Tibial artery (tissue), 4 donors: ENCODE measurements around the gene OPCML.

ENCODE experiments used
- DNase-seq, 2 donors: peaks; one replicate each; pipeline ENCODE4 v3.0.0-alpha.2; 2019
- H3K27ac ChIP-seq, 2 donors: fragments of 200-600 bp; sonication (generic) in 1 of 2; 1 replicate in 1 of 2; 2 replicates in 1 of 2; pipeline ENCODE4 v1.5.1; 2018 to 2019; ENCODE audit warnings: mild to moderate bottlenecking in 1 of 2
- H3K27me3 ChIP-seq, 2 donors: fragments of 200-600 bp; sonication (generic) in 1 of 2; one replicate each; pipeline versions ENCODE4 v1.5.1 to v1.6.0; 2016 to 2019
- H3K36me3 ChIP-seq, 3 donors: fragments of 200-600 bp; sonication (generic) in 2 of 3; one replicate each; pipeline ENCODE4 v1.5.1; 2016 to 2019; ENCODE audit warnings: mild to moderate bottlenecking in 2 of 3
- H3K4me1 ChIP-seq, 4 donors: fragments of 200-600 bp; sonication (generic) in 2 of 4; 1 replicate in 3 of 4; 2 replicates in 1 of 4; pipeline ENCODE4 v1.5.1; 2016 to 2019
- H3K4me3 ChIP-seq, 2 donors: fragments of 200-600 bp; sonication (generic) in 1 of 2; 1 replicate in 1 of 2; 2 replicates in 1 of 2; pipeline ENCODE4 v1.5.1; 2018 to 2019; ENCODE audit warnings: mild to moderate bottlenecking in 2 of 2
- H3K9me3 ChIP-seq, 3 donors: fragments of 200-600 bp; sonication (generic) in 1 of 3; one replicate each; pipeline ENCODE4 v1.5.1; 2016 to 2019
- intact Hi-C: fragments of 100-400 bp; cut with DNase I; formaldehyde crosslinking; loops from one replicate; pipeline ENCODE4 v1.15.0; 2023; ENCODE audit warnings: low total_unique reads
- TF ChIP-seq, protein P1 (sequence below), 2 experiments: fragments of 200-600 bp in 1 of 2; fragments of 450-650 bp in 1 of 2; IDR thresholded peaks; one replicate each; pipeline ENCODE4 v1.5.1; 2017 to 2019; ENCODE audit warnings: antibody characterized with exemption in 2 of 2, mild to moderate bottlenecking in 1 of 2, moderate library complexity in 1 of 2

OPCML gene

DNA sequence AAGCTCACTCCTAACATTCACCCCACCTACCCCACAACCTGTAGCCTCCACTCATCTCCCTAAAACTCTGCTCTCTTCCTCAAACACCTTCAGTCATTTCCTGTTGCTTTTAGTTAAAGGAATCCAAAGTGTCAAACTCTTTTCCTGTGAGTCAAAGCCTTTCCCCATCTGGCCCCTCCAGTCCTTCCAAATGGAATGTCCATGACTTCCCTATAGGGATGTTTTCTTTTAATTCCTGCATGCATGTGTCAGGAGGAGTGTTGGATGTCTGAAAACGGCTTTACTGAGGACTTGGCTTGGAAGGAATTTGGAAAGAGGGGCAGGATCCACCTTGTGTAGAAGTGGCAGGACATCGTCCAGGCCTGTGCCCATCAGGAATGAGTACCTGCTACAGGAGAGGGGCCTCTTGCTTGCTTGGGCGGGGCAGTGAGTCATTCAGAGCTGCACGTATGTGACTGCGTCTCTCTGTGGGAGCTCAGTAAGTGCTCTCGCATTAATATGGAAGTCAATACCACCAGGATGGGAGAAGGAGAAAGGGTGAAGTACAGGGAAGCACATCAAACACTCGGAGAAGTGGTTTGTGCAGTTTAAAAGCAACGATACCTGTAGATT lies 491.9 kb downstream of the OPCML start:
- TF ChIP-seq, protein P1, sequence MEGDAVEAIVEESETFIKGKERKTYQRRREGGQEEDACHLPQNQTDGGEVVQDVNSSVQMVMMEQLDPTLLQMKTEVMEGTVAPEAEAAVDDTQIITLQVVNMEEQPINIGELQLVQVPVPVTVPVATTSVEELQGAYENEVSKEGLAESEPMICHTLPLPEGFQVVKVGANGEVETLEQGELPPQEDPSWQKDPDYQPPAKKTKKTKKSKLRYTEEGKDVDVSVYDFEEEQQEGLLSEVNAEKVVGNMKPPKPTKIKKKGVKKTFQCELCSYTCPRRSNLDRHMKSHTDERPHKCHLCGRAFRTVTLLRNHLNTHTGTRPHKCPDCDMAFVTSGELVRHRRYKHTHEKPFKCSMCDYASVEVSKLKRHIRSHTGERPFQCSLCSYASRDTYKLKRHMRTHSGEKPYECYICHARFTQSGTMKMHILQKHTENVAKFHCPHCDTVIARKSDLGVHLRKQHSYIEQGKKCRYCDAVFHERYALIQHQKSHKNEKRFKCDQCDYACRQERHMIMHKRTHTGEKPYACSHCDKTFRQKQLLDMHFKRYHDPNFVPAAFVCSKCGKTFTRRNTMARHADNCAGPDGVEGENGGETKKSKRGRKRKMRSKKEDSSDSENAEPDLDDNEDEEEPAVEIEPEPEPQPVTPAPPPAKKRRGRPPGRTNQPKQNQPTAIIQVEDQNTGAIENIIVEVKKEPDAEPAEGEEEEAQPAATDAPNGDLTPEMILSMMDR (IDR thresholded peaks at IDR 0.05): no peak
- H3K27me3 ChIP-seq: peaks cover 0 to 6% of the 10 kb centered on the region in 2 donors

DNA sequence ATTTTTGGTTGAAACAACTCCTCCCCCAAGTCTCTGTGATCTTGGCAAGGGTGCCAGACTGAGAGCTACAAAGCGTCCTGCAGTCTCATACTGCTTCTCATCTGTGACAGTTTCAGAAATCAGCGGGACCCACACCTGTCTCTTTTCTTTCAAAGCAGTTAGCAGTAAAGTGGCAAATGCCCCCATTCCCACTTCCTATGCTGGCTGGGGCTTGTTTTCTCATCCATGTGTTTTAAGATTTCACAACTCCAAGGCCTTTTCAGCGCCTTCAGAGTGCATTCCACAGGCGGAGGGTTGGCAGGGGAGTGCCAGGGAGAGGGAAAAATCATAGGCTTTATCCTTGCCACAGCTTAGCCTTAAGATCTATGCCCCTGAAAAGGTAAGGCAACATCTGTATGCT lies 493.5 kb downstream of the OPCML start:
- TF ChIP-seq, protein P1 (IDR thresholded peaks at IDR 0.05): no peak
- Histone ChIP-seq H3K9me3 (no peaks in the 10 kb centered on the region), H3K27me3 (peaks cover 0 to 6% of the 10 kb centered on the region in 2 donors), H3K27ac (no peak overlapping the region), H3K4me3 (no peak overlapping the region), H3K36me3 (no peaks in the 10 kb centered on the region), H3K4me1 (no peaks in the 10 kb centered on the region)
- DNase-seq: no peak
- intact Hi-C loops: no loop called here

More for the DNA sequence above, 491.9 kb downstream of the OPCML start:
- no peaks in the 10 kb centered on the region for H3K36me3 ChIP-seq
- H3K27ac ChIP-seq: no peak overlapping the region
- intact Hi-C loops: no loop called here
- no peak overlapping the region for H3K4me3 ChIP-seq
- no peak for DNase-seq
- H3K9me3 ChIP-seq: no peaks in the 10 kb centered on the region
- H3K4me1 ChIP-seq: no peaks in the 10 kb centered on the region

DNA sequence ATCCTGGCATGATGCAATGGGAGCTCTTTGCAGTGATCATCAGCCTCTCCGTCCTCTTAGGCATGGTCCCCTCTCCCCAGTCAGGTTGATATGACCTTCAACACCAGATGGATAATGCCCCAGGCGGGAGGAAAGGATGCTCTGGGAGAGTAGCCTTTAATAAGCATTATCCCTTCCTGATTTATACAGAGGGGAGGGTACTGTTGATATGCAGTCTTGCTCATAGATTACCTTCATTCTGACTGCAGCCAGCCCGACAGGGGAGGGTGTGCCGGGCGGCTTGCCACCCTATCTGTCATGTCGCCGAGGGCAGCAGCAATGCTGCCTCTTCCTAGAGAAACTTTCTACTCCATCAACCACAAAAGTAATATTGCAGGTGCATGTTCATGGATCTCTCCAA lies 497.4 kb downstream of the OPCML start:
- no peaks in the 10 kb centered on the region for H3K36me3 ChIP-seq
- intact Hi-C loops: no loop called here
- no peaks in the 10 kb centered on the region for H3K4me1 ChIP-seq
- no peaks in the 10 kb centered on the region for H3K9me3 ChIP-seq
- TF ChIP-seq, protein P1 (IDR thresholded peaks at IDR 0.05): no peak
- H3K27me3 ChIP-seq: no peaks in the 10 kb centered on the region
- H3K27ac ChIP-seq: no peak overlapping the region
- DNase-seq: no peak
- no peak overlapping the region for H3K4me3 ChIP-seq

DNA sequence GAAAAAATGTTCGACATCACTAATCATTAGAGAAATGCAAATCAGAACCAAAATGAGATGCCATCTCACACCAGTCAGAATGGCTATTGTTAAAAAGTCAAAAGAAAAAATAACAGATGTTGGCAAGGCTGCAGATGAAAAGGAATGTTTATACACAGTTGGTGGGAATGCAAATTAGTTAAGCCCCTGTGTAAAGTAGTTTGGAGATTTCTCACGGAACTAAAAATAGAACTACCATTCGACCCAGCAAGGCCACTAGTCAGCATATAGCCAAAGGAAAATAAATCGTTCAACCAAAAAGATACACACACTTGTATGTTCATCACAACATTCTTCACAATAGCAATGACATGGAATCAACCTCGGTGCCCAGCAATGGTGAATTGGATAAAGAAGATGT lies 503.2 kb downstream of the OPCML start:
- Histone ChIP-seq H3K27me3 (no peaks in the 10 kb centered on the region), H3K4me1 (no peaks in the 10 kb centered on the region), H3K27ac (no peak overlapping the region), H3K9me3 (no peaks in the 10 kb centered on the region), H3K4me3 (no peak overlapping the region), H3K36me3 (no peaks in the 10 kb centered on the region)
- no peak for DNase-seq
- TF ChIP-seq, protein P1 (IDR thresholded peaks at IDR 0.05): no peak
- intact Hi-C loops: no loop called here

DNA sequence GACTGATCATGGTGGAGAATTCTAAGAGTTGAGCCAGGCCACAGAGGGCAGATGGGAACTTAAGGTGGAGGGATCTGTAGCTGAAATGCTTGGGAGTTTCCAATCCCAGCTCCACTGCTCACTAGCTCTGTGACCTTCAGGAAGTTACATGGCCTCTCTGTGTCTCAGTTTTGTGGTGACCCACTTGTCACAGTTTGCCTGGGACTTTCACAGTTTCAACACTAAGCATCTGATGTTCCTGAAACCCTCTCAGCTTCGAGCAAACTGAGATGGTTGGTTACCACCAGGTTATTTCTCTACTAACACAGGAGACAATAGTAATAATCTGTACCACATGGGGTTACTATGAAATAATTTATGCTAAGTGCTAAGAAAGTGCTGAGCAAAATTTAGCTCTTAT lies 505.3 kb downstream of the OPCML start:
- no peak overlapping the region for H3K27ac ChIP-seq
- H3K4me3 ChIP-seq: no peak overlapping the region
- intact Hi-C loops: no loop called here
- H3K4me1 ChIP-seq: no peaks in the 10 kb centered on the region
- H3K27me3 ChIP-seq: no peaks in the 10 kb centered on the region
- DNase-seq: no peak
- TF ChIP-seq, protein P1 (IDR thresholded peaks at IDR 0.05): no peak
- no peaks in the 10 kb centered on the region for H3K36me3 ChIP-seq
- H3K9me3 ChIP-seq: no peaks in the 10 kb centered on the region

DNA sequence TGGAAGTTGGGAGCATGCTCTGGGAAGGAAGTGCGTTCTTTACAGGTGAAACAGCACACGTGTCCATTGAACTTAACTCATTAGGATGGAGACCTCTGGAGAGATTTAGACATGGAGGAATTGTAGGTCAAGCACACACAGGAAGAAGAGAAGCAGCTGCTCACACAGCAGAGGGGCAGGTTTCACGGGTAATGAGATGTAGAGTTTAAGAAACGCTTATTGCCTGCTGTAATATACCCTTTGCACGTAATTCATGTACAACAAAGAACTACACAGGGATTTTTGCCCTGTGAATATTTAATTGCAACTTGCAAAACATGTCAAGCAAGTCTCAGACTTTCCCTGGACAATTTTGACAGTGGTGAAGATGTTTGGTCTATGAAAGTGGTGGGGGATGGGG lies 508.0 kb downstream of the OPCML start:
- no peak for DNase-seq
- intact Hi-C loops: no loop called here
- Histone ChIP-seq H3K9me3 (no peaks in the 10 kb centered on the region), H3K27me3 (no peaks in the 10 kb centered on the region), H3K4me3 (no peak overlapping the region), H3K36me3 (no peaks in the 10 kb centered on the region), H3K4me1 (no peaks in the 10 kb centered on the region), H3K27ac (no peak overlapping the region)
- TF ChIP-seq, protein P1 (IDR thresholded peaks at IDR 0.05): no peak
